SKM-1 (cell line): ENCODE measurements around the gene TRIL.

Experiments used
- DNase-seq: peaks from one replicate; lab custom pipeline; 2025; ENCODE audit not compliant: unreplicated experiment; lab: John Stamatoyannopoulos, UW

Gene TRIL

GRCh38 chr7:28983396-28984190 lies 25.5 kb upstream of the TRIL start:
- DNase-seq = no peak

GRCh38 chr7:28981161-28981465 lies 23.0 kb upstream of the TRIL start:
- no peak for DNase-seq

DNA sequence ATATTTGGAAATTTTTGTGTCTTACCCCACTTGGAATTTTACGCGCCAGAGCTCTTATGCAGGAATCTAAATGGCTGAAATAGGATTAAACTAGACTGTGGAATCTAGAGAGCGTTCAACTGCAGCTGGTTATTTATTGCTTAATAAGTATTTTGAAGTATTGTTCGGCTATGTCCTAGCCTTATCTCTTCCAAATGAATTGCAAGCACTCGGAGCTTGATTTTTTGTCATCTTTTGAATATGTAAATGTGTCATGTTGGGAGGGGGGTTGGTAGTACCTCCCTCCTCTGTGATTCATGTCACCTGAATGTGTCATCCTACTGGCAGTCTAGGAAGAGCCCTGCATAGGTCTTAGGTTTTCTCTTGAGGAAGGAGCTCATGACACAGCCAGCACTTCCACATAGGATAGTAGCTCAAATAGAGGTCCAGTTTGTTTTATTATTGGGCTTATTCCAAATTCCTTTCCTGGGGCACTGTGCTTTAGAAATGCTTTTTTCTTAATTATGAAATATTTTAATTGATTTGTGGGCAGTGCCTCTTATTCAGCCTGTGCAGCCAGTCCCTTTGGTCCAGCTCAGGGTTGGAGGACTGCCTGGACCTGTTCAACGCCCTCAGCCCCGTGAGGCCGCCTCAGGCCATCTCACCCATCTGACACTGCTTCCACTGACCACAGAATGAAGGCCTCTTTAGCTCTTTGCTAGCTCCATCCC lies 22.5 kb upstream of the TRIL start:
- no peak for DNase-seq

GRCh38 chr7:28979776-28980175 lies 21.6 kb upstream of the TRIL start:
- no peak for DNase-seq

DNA sequence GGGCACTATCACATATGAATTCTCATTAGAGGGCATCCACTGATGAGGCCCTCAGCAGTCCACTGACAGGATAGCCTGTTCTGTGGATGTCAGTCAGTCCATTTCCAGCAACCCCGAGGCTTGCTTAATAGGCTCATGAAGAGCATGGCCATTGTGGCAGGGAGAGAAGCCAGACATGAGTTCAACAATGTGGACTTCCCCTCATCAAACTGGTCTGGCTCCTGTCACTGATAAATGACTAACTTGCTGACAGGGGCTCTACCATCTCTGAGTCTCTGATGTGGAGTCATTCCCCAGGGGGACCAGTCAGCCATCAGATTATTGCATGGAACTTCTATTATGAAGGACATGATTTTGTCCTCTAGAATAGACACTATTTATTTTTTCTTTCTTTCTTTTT lies 19.8 kb upstream of the TRIL start:
- DNase-seq = no peak

- DNase-seq = no peak
These were observed 17.9 kb upstream of the TRIL start for GRCh38 chr7:28976022-28976421.

GRCh38 chr7:28973591-28973990 lies 15.5 kb upstream of the TRIL start:
- no peak for DNase-seq

- no peak for DNase-seq
These were observed 5.9 kb upstream of the TRIL start for GRCh38 chr7:28964056-28964455.

GRCh38 chr7:28961972-28962371 lies 3.8 kb upstream of the TRIL start:
- DNase-seq = no peak

DNA sequence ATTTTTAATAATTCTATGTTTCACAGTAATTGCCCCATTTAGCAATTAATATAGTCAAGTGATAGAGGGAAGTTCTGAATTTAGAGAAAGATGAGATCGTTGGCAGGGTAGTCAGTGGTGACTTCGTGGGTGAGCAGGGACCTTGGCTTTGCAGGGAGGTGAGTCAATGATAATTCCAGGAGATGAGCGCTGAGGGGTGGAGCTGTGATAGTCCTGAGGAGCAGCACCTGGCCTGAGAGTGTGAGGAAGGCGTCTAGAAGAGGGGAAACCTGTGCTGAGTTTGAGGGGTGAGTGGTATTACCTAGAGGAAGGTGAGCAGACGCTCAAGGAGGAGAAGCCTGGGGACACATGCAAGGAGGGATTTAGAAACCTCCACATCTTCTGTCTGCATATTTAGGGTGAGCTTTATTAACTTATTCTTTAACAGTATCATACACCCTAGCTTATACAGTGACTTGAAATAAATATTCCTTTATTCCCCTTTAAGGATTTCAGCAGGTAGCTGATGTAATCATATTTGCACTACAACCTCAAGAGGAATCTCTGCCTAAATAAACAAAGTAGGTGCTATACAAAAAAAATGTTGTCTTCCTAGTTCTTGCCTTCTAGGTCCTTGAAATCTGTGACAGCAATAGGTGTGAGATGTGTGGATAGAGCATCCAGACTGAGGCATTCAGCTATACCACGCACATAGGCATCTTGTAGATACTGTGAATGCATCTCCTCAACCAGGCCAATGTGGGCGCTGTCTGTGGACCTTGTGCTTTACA lies 2.1 kb upstream of the TRIL start:
- no peak for DNase-seq

GRCh38 chr7:28958980-28959347 lies 834 bp upstream of the TRIL start:
- DNase-seq = no peak

GRCh38 chr7:28957751-28958234 lies 337 bp downstream of the TRIL start:
- no peak for DNase-seq

GRCh38 chr7:28957064-28957750 lies 923 bp downstream of the TRIL start:
- DNase-seq = no peak

DNA sequence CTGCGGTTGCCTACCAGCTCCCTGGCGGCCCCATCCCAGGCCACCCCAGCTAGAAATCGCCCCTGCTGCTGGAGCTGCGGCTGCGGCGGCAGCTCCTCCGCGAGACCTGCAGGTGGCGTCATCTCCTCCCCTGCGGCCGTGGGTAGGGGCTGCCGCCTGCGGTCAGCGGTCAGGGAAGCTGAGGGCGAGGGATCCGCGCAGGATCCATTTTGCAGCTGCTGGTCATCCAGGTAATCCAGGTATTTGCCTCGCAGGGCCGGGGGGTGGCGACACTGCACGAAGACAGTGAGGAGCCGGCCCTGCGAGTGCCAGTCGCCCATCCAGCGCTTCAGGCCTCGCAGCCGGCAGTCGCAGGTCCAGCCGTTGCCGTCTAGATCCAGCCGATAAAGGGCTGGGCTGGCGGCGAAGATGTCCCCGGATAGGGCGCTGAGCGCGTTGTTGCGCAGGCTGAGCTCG lies 1.5 kb downstream of the TRIL start:
- DNase-seq = peak; percentile 56

GRCh38 chr7:28955718-28956607 lies 2.2 kb downstream of the TRIL start:
- DNase-seq = peak; percentile 59

DNA sequence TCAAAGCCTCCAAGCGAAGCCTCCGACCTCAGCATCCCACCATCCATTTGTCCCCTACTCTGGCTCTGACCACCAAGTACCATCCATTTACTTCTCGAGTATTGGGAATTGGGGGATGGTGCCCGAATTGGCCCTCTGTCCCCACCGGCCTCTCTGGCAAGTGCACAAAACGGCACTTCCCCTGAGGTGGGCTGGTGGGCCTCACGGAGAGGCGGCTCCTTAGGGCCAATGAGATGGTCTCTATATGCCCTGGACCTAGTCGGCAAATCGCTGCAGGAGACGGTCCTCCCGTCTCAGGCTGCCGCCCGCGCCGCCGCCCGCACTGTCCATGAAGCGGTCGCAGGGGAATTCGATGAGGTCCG lies 2.8 kb downstream of the TRIL start:
- DNase-seq = no peak

- no peak for DNase-seq
These were observed 3.2 kb downstream of the TRIL start for GRCh38 chr7:28954946-28955345.

DNA sequence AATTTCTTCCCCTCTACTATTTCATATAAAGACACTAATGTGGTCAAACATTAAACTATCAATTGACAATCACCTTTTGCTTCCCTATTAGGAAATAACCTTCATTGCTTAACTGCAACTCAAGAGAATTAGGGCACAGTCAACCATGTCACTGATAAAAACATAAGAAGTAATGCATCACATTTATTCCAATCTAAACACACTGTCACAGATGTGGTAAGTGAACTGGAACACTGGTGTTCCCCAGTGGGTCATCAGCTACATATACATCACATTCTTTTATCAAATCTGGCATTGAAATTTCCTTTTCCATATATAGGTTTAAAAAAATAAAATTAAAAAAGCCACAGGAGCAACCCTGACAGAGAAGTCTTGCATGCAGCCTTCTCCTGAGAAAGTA lies 3.7 kb downstream of the TRIL start:
- DNase-seq = no peak

GRCh38 chr7:28953633-28954032 lies 4.5 kb downstream of the TRIL start:
- no peak for DNase-seq

DNA sequence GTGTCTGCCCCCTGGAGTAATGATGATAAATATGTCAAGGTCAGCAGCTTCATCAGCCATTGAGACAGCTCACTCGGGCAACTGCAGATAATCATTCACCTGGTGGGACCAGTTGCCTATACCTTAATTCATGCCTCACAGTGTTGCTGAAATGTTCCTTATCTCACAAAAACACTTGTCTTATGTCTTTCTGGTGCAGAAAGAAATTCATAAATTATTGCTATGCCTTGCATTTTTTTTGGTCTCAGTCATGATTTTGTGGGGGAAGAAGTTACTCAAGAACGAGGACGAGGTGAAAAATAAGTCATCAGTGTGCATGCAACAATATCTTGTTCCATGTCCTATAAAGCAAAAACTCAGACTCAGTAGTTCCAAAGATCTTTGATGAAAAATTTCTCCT lies 16.0 kb downstream of the TRIL start:
- no peak for DNase-seq
